Natural killer cell (primary cell): ENCODE measurements around the gene DOCK1. TPM values are rescaled to one million over a fixed set of nuclear protein-coding genes. Genes with fewer than 3 reads are reported as not detected.
"Not testable (repeated sequence)": the region's sequence is repeated elsewhere in the genome, so short reads cannot be mapped to it uniquely, and the experiment has no call there.

ENCODE experiments used
- ATAC-seq, 3 donors: fragments of 150-1000 bp in 2 of 3; fragments of 200-7000 bp in 1 of 3; cut with Tn5 transposase; 1 replicate in 1 of 3; 2 replicates in 2 of 3; pipeline ENCODE4 v1.10.0; 2021; ENCODE audit warnings: mild to moderate bottlenecking in 2 of 3, moderate library complexity in 2 of 3
- DNase-seq, 2 donors: peaks; one replicate each; pipeline versions ENCODE4 v3.0.0 to v3.0.0-alpha.2; 2013 to 2021; ENCODE audit warnings: mixed read lengths in 1 of 2
- H3K27ac ChIP-seq: one replicate; pipeline ENCODE4 v1.5.1; 2013; ENCODE audit warnings: mild to moderate bottlenecking, low read length
- H3K27me3 ChIP-seq: one replicate; pipeline ENCODE4 v1.6.1; 2013; ENCODE audit warnings: low read length; ENCODE audit not compliant: control insufficient read depth, insufficient read depth
- H3K36me3 ChIP-seq: one replicate; pipeline ENCODE4 v1.6.1; 2013; ENCODE audit warnings: low read length; ENCODE audit not compliant: control insufficient read depth, insufficient read depth
- H3K4me1 ChIP-seq: one replicate; pipeline ENCODE4 v1.6.1; 2013; ENCODE audit warnings: low read length; ENCODE audit not compliant: control insufficient read depth, insufficient read depth
- H3K4me3 ChIP-seq: one replicate; pipeline ENCODE4 v1.5.1; 2013; ENCODE audit warnings: low read length
- H3K9me3 ChIP-seq: one replicate; pipeline ENCODE4 v1.6.1; 2013; ENCODE audit warnings: low read length; ENCODE audit not compliant: control insufficient read depth, insufficient read depth
- H3K27ac Mint-ChIP-seq, 2 donors: one replicate each; pipeline ENCODE4 v1.8.0; 2022; ENCODE audit warnings: mild to moderate bottlenecking in 2 of 2, mixed read lengths in 2 of 2, moderate library complexity in 1 of 2
- H3K27me3 Mint-ChIP-seq, 2 donors: one replicate each; pipeline ENCODE4 v1.8.0; 2022; ENCODE audit warnings: low read depth in 2 of 2, mixed read lengths in 2 of 2
- H3K36me3 Mint-ChIP-seq: one replicate; pipeline ENCODE4 v1.8.0; 2022; ENCODE audit warnings: mixed read lengths
- H3K4me1 Mint-ChIP-seq, 2 donors: one replicate each; pipeline ENCODE4 v1.8.0; 2022; ENCODE audit warnings: mixed read lengths in 2 of 2
- H3K4me3 Mint-ChIP-seq: one replicate; pipeline ENCODE4 v1.8.0; 2022; ENCODE audit warnings: mild to moderate bottlenecking, moderate library complexity, mixed read lengths
- H3K9me3 Mint-ChIP-seq, 2 donors: one replicate each; pipeline ENCODE4 v1.8.0; 2022; ENCODE audit warnings: mixed read lengths in 2 of 2
- CTCF ChIP-seq: fragments of 200-600 bp; IDR thresholded peaks from one replicate; pipeline ENCODE4 v1.8.0; 2022; ENCODE audit warnings: antibody characterized with exemption
- WGBS: methylation state at CpG from one replicate; pipeline ENCODE4 v1.1.7; 2013; ENCODE audit warnings: missing lambda C conversion rate; ENCODE audit not compliant: insufficient coverage; 5-methylcytosine and 5-hydroxymethylcytosine counted together
- intact Hi-C: fragments of 100-400 bp; cut with micrococcal nuclease; formaldehyde crosslinking; loops from one replicate; pipeline ENCODE4 v1.14.2; 2022
- total RNA-seq, 4 donors: library from RNA; stranded (reverse); fragments of 120-200 nt in 1 of 4; gene quantifications; one replicate each; pipeline versions ENCODE4 v1.2.3 to v1.2.4, GENCODE V29; 2013 to 2022

Gene DOCK1
- total RNA-seq, 3 donors from 2014 or later (not counting 1 experiment from before 2014, with no cell fraction given) = 0.07 to 0.12 (median 0.08) TPM

- no peaks in the 10 kb centered on the region for H3K27me3 ChIP-seq
- Mint-ChIP-seq H3K9me3 (peaks cover 0 to 4% of the 10 kb centered on the region in 2 donors), H3K4me1 (no peaks in the 10 kb centered on the region), H3K27ac (no peak overlapping the region), H3K4me3 (no peak overlapping the region), H3K36me3 (no peaks in the 10 kb centered on the region), H3K27me3 (no peaks in the 10 kb centered on the region)
- WGBS = 47% methylated on average over 1 of the region's 1 CpG
- intact Hi-C loops = no loop called here
- H3K4me1 ChIP-seq = no peaks in the 10 kb centered on the region
- TF ChIP-seq CTCF = no peak
- H3K36me3 ChIP-seq = no peaks in the 10 kb centered on the region
- no peak overlapping the region for H3K4me3 ChIP-seq
- no peak for ATAC-seq
- no peaks in the 10 kb centered on the region for H3K9me3 ChIP-seq
- no peak overlapping the region for H3K27ac ChIP-seq
- no peak for DNase-seq
Observed at GRCh38 chr10:126889421-126889820, 15.8 kb upstream of the DOCK1 start.

- H3K9me3 ChIP-seq, H3K36me3 ChIP-seq, DNase-seq, H3K4me3 ChIP-seq, H3K27ac Mint-ChIP-seq, H3K27me3 ChIP-seq, H3K4me3 Mint-ChIP-seq, H3K4me1 Mint-ChIP-seq, H3K36me3 Mint-ChIP-seq, H3K4me1 ChIP-seq, intact Hi-C loops, H3K27me3 Mint-ChIP-seq, H3K27ac ChIP-seq, ATAC-seq, H3K9me3 Mint-ChIP-seq: not testable (repeated sequence)
- 90% methylated on average over 5 of the region's 5 CpGs for WGBS
Observed at GRCh38 chr10:126890797-126891196, 14.4 kb upstream of the DOCK1 start.

GRCh38 chr10:126892226-126893175 is 12.7 kb upstream of the DOCK1 start:
- Histone ChIP-seq H3K27ac (no peak overlapping the region), H3K36me3 (no peaks in the 10 kb centered on the region), H3K9me3 (no peaks in the 10 kb centered on the region), H3K4me1 (no peaks in the 10 kb centered on the region), H3K4me3 (no peak overlapping the region), H3K27me3 (no peaks in the 10 kb centered on the region)
- H3K4me1 Mint-ChIP-seq = no peaks in the 10 kb centered on the region
- no peak overlapping the region for H3K4me3 Mint-ChIP-seq
- H3K27ac Mint-ChIP-seq = no peak overlapping the region
- 69% methylated on average over 16 of the region's 16 CpGs for WGBS
- peaks cover 0 to 3% of the 10 kb centered on the region in 2 donors for H3K27me3 Mint-ChIP-seq
- H3K36me3 Mint-ChIP-seq = no peaks in the 10 kb centered on the region
- ATAC-seq (no peak), DNase-seq (no peak)
- intact Hi-C loops = no loop called here
- TF ChIP-seq CTCF = no peak
- H3K9me3 Mint-ChIP-seq = peaks cover 0 to 4% of the 10 kb centered on the region in 2 donors

- Histone ChIP-seq H3K27ac (no peak overlapping the region), H3K4me1 (no peaks in the 10 kb centered on the region), H3K9me3 (no peaks in the 10 kb centered on the region), H3K27me3 (no peaks in the 10 kb centered on the region), H3K36me3 (no peaks in the 10 kb centered on the region), H3K4me3 (no peak overlapping the region)
- no peak for TF ChIP-seq CTCF
- intact Hi-C loops = no loop called here
- no peak overlapping the region for H3K27ac Mint-ChIP-seq
- peaks cover 0 to 3% of the 10 kb centered on the region in 2 donors for H3K27me3 Mint-ChIP-seq
- H3K36me3 Mint-ChIP-seq = no peaks in the 10 kb centered on the region
- H3K9me3 Mint-ChIP-seq = peaks cover 0 to 4% of the 10 kb centered on the region in 2 donors
- no peaks in the 10 kb centered on the region for H3K4me1 Mint-ChIP-seq
- no peak overlapping the region for H3K4me3 Mint-ChIP-seq
- no peak for ATAC-seq
- no peak for DNase-seq
- WGBS = 91% methylated on average over 9 of the region's 9 CpGs
Observed at GRCh38 chr10:126893206-126893605, 12.0 kb upstream of the DOCK1 start.
